GM19372 (cell line): ENCODE measurements around the gene RNF182.

Experiments
- ATAC-seq: cut with Tn5 transposase; IDR thresholded peaks from one replicate; pipeline ENCODE4 v1.9.1; 2021; ENCODE audit warnings: mild to moderate bottlenecking, low read depth, moderate library complexity; ENCODE audit not compliant: unreplicated experiment

The RNF182 gene

GRCh38 chr6:14026831-14027539 is 102.2 kb downstream of the RNF182 start:
- no peak for ATAC-seq

GRCh38 chr6:14028631-14029030 is 103.9 kb downstream of the RNF182 start:
- no peak for ATAC-seq

GRCh38 chr6:14029605-14030004 is 104.9 kb downstream of the RNF182 start:
- ATAC-seq = no peak
